HepG2 (cell line): ENCODE measurements around the gene MRPL34. TPM values are rescaled to one million over a fixed set of nuclear protein-coding genes. Genes with fewer than 3 reads are reported as not detected.

Source experiments
- ARNT2 ChIP-seq: sonication (generic); formaldehyde crosslinking; IDR thresholded peaks from 2 replicates; pipeline ENCODE4 v1.8.0; 2022; ENCODE audit warnings: mild to moderate bottlenecking, low read depth, missing genetic modification reagents, moderate library complexity
- FOSL2 ChIP-seq: sonication (generic); formaldehyde crosslinking; IDR thresholded peaks from 2 replicates; pipeline ENCODE4 v1.4.0; 2020; ENCODE audit warnings: missing genetic modification reagents
- JUNB ChIP-seq: sonication (generic); formaldehyde crosslinking; IDR thresholded peaks from 2 replicates; pipeline ENCODE4 v1.8.0; 2022; ENCODE audit warnings: missing genetic modification reagents, mild to moderate bottlenecking, borderline replicate concordance
- KDM1A ChIP-seq: IDR thresholded peaks from 2 replicates; pipeline ENCODE4 v1.6.1; 2016; ENCODE audit warnings: missing compliant biosample characterization
- MTERF4 ChIP-seq: sonication (generic); formaldehyde crosslinking; IDR thresholded peaks from 2 replicates; pipeline ENCODE4 v1.8.0; 2023; ENCODE audit warnings: mild to moderate bottlenecking, missing genetic modification reagents
- MYC ChIP-seq: sonication (generic); formaldehyde crosslinking; IDR thresholded peaks from 2 replicates; pipeline ENCODE4 v1.9.0; 2021; ENCODE audit warnings: missing genetic modification reagents, borderline replicate concordance
- NR2C2 ChIP-seq: sonication (generic); formaldehyde crosslinking; IDR thresholded peaks from 2 replicates; pipeline ENCODE4 v1.4.0; 2020; ENCODE audit warnings: missing genetic modification reagents, mild to moderate bottlenecking, moderate library complexity, borderline replicate concordance
- NR2F6 ChIP-seq, 2 experiments: IDR thresholded peaks; 2 replicates each; pipeline ENCODE4 v1.6.1; 2016; ENCODE audit warnings: antibody characterized with exemption in 1 of 2, mild to moderate bottlenecking in 1 of 2
- POLR2AphosphoS5 ChIP-seq: IDR thresholded peaks from 2 replicates; pipeline ENCODE4 v1.6.1; 2012; ENCODE audit warnings: low read depth, low read length
- RXRA ChIP-seq: sonication (generic); formaldehyde crosslinking; IDR thresholded peaks from 2 replicates; pipeline ENCODE4 v1.5.1; 2020; ENCODE audit warnings: missing genetic modification reagents
- SP4 ChIP-seq: sonication (generic); formaldehyde crosslinking; IDR thresholded peaks from 2 replicates; pipeline ENCODE4 v1.8.1; 2023; ENCODE audit warnings: mild to moderate bottlenecking, missing genetic modification reagents
- STAG1 ChIP-seq: sonication (generic); formaldehyde crosslinking; IDR thresholded peaks from 2 replicates; pipeline ENCODE4 v1.4.0; 2020; ENCODE audit warnings: missing genetic modification reagents
- TEAD3 ChIP-seq: optimal IDR thresholded peaks from 2 replicates; pipeline ENCODE3; 2016; ENCODE audit warnings: borderline replicate concordance
- ZBTB7B ChIP-seq: sonication (generic); formaldehyde crosslinking; IDR thresholded peaks from 2 replicates; pipeline ENCODE4 v1.4.0; 2020; ENCODE audit warnings: missing genetic modification reagents
- ZNF546 ChIP-seq: sonication (generic); formaldehyde crosslinking; conservative IDR thresholded peaks from 2 replicates; pipeline ENCODE4 v1.8.1; 2023; ENCODE audit warnings: mild to moderate bottlenecking, missing genetic modification reagents
- ZNF709 ChIP-seq: sonication (generic); formaldehyde crosslinking; IDR thresholded peaks from 2 replicates; pipeline ENCODE4 v1.5.0; 2020; ENCODE audit warnings: mild to moderate bottlenecking, missing genetic modification reagents
- ZNF740 ChIP-seq: sonication (generic); formaldehyde crosslinking; IDR thresholded peaks from 2 replicates; pipeline ENCODE4 v1.4.0; 2020; ENCODE audit warnings: missing genetic modification reagents
- polyA plus RNA-seq, 8 experiments: library from polyadenylated mRNA; depleted of rRNA in 3 of 8; stranded (reverse) in 7 of 8; unstranded in 1 of 8; fragments of >200 nt; fragmentation: Illumina TruSeq in 4 of 8; extraction: Trizol in 4 of 8; gene quantifications; 2 replicates each; pipeline versions ENCODE4 v1.2.1 to v1.2.3, GENCODE V29; 2011 to 2016; ENCODE audit warnings: low read depth in 4 of 8, missing spikeins in 1 of 8, mixed read lengths in 1 of 8; ENCODE audit not compliant: insufficient read depth in 1 of 8
- total RNA-seq, 5 experiments: library from RNA; depleted of rRNA; stranded (reverse); fragments of >200 nt; fragmentation: Illumina TruSeq; extraction: Trizol; gene quantifications; 2 replicates each; pipeline ENCODE4 v1.2.3, GENCODE V29; 2016; ENCODE audit warnings: low read depth in 1 of 5
- TF ChIP-seq, protein P1 (sequence below): IDR thresholded peaks from 2 replicates; pipeline ENCODE4 v1.6.1; 2016; ENCODE audit warnings: missing compliant biosample characterization, missing genetic modification reagents, borderline replicate concordance
- TF ChIP-seq, protein P2 (sequence below), 2 experiments: sonication (generic) in 1 of 2; formaldehyde crosslinking in 1 of 2; IDR thresholded peaks; 2 replicates each; pipeline versions ENCODE4 v1.4.0 to v1.6.1; 2018 to 2020; ENCODE audit warnings: missing genetic modification reagents in 2 of 2, borderline replicate concordance in 1 of 2, low read depth in 1 of 2, mild to moderate bottlenecking in 1 of 2, missing biosample characterization in 1 of 2
- TF ChIP-seq, protein P3 (sequence below): sonication (generic); formaldehyde crosslinking; IDR thresholded peaks from 2 replicates; pipeline ENCODE4 v1.4.0; 2020; ENCODE audit warnings: mild to moderate bottlenecking, missing genetic modification reagents, borderline replicate concordance

MRPL34 gene
- total and polyA plus RNA-seq, 2 of the 13 experiments (the other 11 are each of a cell fraction or from before 2014, with no cell fraction given), result 74.0 to 77.3 TPM

- TF ChIP-seq NR2C2 (CRISPR knock-in tag) (peak; percentile 86), TEAD3 (peak; percentile 58), POLR2AphosphoS5 (peak; percentile 53; the same call in 1 of the 2 replicates), MTERF4 (CRISPR knock-in tag) (0 out of 2 replicates have a peak, but pooled peaks have one; percentile 53), MYC (CRISPR knock-in tag) (peak; percentile 68), ZBTB7B (peak; percentile 77), KDM1A (CRISPR knock-in tag) (0 out of 2 replicates have a peak, but pooled peaks have one; percentile 12), JUNB (CRISPR knock-in tag) (peak; percentile 59; the same call in 1 of the 2 replicates), SP4 (CRISPR knock-in tag) (peak; percentile 18; the same call in 1 of the 2 replicates), ZNF546 (CRISPR knock-in tag) (0 out of 2 replicates have a peak, but pooled peaks have one; percentile 56), STAG1 (CRISPR knock-in tag) (peak; percentile 45), ARNT2 (CRISPR knock-in tag) (peak; percentile 67; the same call in 1 of the 2 replicates), ZNF740 (CRISPR knock-in tag) (0 out of 2 replicates have a peak, but pooled peaks have one; percentile 22), RXRA (CRISPR knock-in tag) (peak; percentile 67), FOSL2 (CRISPR knock-in tag) (peak; percentile 27; the same call in 1 of the 2 replicates), NR2F6 (IDR thresholded peaks at IDR 0.05) (peak; percentile 62; the same call in 1 of the 2 replicates), NR2F6 (CRISPR knock-in tag; IDR thresholded peaks at IDR 0.05) (peak; percentile 90), ZNF709 (CRISPR knock-in tag) (peak; percentile 76; the same call in 1 of the 2 replicates)
- TF ChIP-seq, protein P1, sequence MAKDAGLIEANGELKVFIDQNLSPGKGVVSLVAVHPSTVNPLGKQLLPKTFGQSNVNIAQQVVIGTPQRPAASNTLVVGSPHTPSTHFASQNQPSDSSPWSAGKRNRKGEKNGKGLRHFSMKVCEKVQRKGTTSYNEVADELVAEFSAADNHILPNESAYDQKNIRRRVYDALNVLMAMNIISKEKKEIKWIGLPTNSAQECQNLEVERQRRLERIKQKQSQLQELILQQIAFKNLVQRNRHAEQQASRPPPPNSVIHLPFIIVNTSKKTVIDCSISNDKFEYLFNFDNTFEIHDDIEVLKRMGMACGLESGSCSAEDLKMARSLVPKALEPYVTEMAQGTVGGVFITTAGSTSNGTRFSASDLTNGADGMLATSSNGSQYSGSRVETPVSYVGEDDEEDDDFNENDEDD (CRISPR knock-in tag), result peak; percentile 68; the same call in 1 of the 2 replicates
- TF ChIP-seq, protein P2, sequence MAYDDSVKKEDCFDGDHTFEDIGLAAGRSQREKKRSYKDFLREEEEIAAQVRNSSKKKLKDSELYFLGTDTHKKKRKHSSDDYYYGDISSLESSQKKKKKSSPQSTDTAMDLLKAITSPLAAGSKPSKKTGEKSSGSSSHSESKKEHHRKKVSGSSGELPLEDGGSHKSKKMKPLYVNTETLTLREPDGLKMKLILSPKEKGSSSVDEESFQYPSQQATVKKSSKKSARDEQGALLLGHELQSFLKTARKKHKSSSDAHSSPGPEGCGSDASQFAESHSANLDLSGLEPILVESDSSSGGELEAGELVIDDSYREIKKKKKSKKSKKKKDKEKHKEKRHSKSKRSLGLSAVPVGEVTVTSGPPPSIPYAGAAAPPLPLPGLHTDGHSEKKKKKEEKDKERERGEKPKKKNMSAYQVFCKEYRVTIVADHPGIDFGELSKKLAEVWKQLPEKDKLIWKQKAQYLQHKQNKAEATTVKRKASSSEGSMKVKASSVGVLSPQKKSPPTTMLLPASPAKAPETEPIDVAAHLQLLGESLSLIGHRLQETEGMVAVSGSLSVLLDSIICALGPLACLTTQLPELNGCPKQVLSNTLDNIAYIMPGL (CRISPR knock-in tag; IDR thresholded peaks at IDR 0.05; ENCODE audit: borderline replicate concordance in 1 of 2, low read depth in 1 of 2), result peak; percentile 49 to 53; a peak in 2 of 4 replicates
- TF ChIP-seq, protein P3, sequence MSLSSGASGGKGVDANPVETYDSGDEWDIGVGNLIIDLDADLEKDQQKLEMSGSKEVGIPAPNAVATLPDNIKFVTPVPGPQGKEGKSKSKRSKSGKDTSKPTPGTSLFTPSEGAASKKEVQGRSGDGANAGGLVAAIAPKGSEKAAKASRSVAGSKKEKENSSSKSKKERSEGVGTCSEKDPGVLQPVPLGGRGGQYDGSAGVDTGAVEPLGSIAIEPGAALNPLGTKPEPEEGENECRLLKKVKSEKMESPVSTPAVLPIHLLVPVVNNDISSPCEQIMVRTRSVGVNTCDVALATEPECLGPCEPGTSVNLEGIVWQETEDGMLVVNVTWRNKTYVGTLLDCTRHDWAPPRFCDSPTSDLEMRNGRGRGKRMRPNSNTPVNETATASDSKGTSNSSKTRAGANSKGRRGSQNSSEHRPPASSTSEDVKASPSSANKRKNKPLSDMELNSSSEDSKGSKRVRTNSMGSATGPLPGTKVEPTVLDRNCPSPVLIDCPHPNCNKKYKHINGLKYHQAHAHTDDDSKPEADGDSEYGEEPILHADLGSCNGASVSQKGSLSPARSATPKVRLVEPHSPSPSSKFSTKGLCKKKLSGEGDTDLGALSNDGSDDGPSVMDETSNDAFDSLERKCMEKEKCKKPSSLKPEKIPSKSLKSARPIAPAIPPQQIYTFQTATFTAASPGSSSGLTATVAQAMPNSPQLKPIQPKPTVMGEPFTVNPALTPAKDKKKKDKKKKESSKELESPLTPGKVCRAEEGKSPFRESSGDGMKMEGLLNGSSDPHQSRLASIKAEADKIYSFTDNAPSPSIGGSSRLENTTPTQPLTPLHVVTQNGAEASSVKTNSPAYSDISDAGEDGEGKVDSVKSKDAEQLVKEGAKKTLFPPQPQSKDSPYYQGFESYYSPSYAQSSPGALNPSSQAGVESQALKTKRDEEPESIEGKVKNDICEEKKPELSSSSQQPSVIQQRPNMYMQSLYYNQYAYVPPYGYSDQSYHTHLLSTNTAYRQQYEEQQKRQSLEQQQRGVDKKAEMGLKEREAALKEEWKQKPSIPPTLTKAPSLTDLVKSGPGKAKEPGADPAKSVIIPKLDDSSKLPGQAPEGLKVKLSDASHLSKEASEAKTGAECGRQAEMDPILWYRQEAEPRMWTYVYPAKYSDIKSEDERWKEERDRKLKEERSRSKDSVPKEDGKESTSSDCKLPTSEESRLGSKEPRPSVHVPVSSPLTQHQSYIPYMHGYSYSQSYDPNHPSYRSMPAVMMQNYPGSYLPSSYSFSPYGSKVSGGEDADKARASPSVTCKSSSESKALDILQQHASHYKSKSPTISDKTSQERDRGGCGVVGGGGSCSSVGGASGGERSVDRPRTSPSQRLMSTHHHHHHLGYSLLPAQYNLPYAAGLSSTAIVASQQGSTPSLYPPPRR (CRISPR knock-in tag), result peak; percentile 52; the same call in 1 of the 2 replicates
Observed at GRCh38 chr19:17340871-17341357, 35.2 kb downstream of the MRPL34 start (continued).
